ENCODE measurements around the gene VAMP8.

GRCh38 chr2:85538507-85539360 lies 38.7 kb upstream of the VAMP8 start, which contains the start of gene MAT2A:
- peak; percentile 100 for TF ChIP-seq POLR2AphosphoS5 (IDR thresholded peaks at IDR 0.05; ENCODE audit: insufficient read depth, low read depth, low read length)
- TF ChIP-seq, protein P1, sequence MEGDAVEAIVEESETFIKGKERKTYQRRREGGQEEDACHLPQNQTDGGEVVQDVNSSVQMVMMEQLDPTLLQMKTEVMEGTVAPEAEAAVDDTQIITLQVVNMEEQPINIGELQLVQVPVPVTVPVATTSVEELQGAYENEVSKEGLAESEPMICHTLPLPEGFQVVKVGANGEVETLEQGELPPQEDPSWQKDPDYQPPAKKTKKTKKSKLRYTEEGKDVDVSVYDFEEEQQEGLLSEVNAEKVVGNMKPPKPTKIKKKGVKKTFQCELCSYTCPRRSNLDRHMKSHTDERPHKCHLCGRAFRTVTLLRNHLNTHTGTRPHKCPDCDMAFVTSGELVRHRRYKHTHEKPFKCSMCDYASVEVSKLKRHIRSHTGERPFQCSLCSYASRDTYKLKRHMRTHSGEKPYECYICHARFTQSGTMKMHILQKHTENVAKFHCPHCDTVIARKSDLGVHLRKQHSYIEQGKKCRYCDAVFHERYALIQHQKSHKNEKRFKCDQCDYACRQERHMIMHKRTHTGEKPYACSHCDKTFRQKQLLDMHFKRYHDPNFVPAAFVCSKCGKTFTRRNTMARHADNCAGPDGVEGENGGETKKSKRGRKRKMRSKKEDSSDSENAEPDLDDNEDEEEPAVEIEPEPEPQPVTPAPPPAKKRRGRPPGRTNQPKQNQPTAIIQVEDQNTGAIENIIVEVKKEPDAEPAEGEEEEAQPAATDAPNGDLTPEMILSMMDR (IDR thresholded peaks at IDR 0.05; ENCODE audit: extremely low read depth in 1 of 2, insufficient read depth in 1 of 2, low read depth in 1 of 2, low read length in 2 of 2) = peak; percentile 74 to 86
- peak; percentile 100 for TF ChIP-seq POLR2A (IDR thresholded peaks at IDR 0.05; ENCODE audit: low read depth, low read length)
- no peak for TF ChIP-seq JUN (IDR thresholded peaks at IDR 0.05; ENCODE audit: borderline replicate concordance, insufficient read depth, insufficient read length, low read depth)

All from endothelial cell of umbilical vein (primary cell).